HCT116 (cell line): Measurements from ENCODE around the gene FOS. TPM values are rescaled to one million over a fixed set of nuclear protein-coding genes. Genes with fewer than 3 reads are reported as not detected.
"Not testable (repeated sequence)": the region's sequence is repeated elsewhere in the genome, so short reads cannot be mapped to it uniquely, and the experiment has no call there.

Experiments
- ATAC-seq: fragments of 200-7000 bp; cut with Tn5 transposase; 2 replicates; pipeline ENCODE4 v1.9.1; 2020; ENCODE audit warnings: mild to moderate bottlenecking, moderate library complexity
- BruUV-seq: library from RNA; stranded (reverse); fragments of 400-500 nt; replicated peaks from 2 replicates; lab custom pipeline; 2021; lab: Mats Ljungman, UMichigan
- CTCF ChIA-PET: fragments of 300-600 bp; sonication (Branson Sonifier 250); formaldehyde crosslinking; loops from one replicate; lab custom pipeline; 2021; ENCODE audit warnings: antibody characterized with exemption; lab: Charles Lee
- POLR2A ChIA-PET: fragments of 300-600, 350-600 bp; sonication (Branson Sonifier 250); formaldehyde crosslinking; loops from one replicate; lab custom pipeline; 2021; ENCODE audit warnings: antibody characterized with exemption; lab: Charles Lee
- RAD21 ChIA-PET, 2 experiments: fragments of 300-600 bp; sonication (Branson Sonifier 250); formaldehyde crosslinking; loops; one replicate each; lab custom pipeline; 2023; ENCODE audit warnings: low total read pairs in 2 of 2; ENCODE audit not compliant: uncharacterized antibody in 2 of 2, unreplicated experiment in 2 of 2, low non-redundant PET in 1 of 2; lab: Charles Lee
- DNase-seq: peaks from one replicate; pipeline ENCODE4 v3.0.0-alpha.2; 2010; ENCODE audit warnings: low read depth, low spot score
- H2AFZ ChIP-seq: fragments of 200-600 bp; shearing (Covaris generic), sonication (generic); 2 replicates; pipeline ENCODE4 v1.6.1; 2017; ENCODE audit warnings: low read depth, mixed run types, mixed read lengths, antibody characterized with exemption, low read length; ENCODE audit not compliant: poor library complexity, severe bottlenecking
- H3K27ac ChIP-seq: 2 replicates; pipeline ENCODE4 v1.5.1; 2012; ENCODE audit warnings: low read depth, low read length
- H3K27me3 ChIP-seq: fragments of 200-600 bp; sonication (generic); 2 replicates; pipeline ENCODE4 v1.6.1; 2016; ENCODE audit warnings: mixed run types, low read length, mixed read lengths; ENCODE audit not compliant: insufficient read depth
- H3K36me3 ChIP-seq, 2 experiments: fragments of 200-500 bp in 1 of 2; fragments of 200-600 bp in 1 of 2; sonication (Bioruptor generic) in 1 of 2; sonication (generic) in 1 of 2; 2 replicates each; pipeline versions ENCODE4 v1.5.1 to v1.6.1; 2014 to 2016; ENCODE audit warnings: low read length in 2 of 2, inconsistent platforms in 1 of 2, mixed read lengths in 1 of 2, mixed run types in 1 of 2; ENCODE audit not compliant: insufficient read depth in 2 of 2, control insufficient read depth in 1 of 2
- H3K4me1 ChIP-seq, 2 experiments: fragments of 200-600 bp in 1 of 2; sonication (generic) in 1 of 2; 2 replicates each; pipeline versions ENCODE4 v1.5.1 to v1.6.1; 2012 to 2017; ENCODE audit warnings: low read length in 2 of 2, inconsistent platforms in 1 of 2, mild to moderate bottlenecking in 1 of 2, mixed read lengths in 1 of 2, mixed run types in 1 of 2, moderate library complexity in 1 of 2; ENCODE audit not compliant: insufficient read depth in 2 of 2, control insufficient read depth in 1 of 2
- H3K4me2 ChIP-seq: fragments of 200-600 bp; sonication (generic); 2 replicates; pipeline ENCODE4 v1.6.1; 2017; ENCODE audit warnings: mixed run types, low read length, mixed read lengths
- H3K4me3 ChIP-seq, 2 experiments: fragments of 200-600 bp in 1 of 2; sonication (generic) in 1 of 2; replicated peaks in 1 of 2; 2 replicates each; pipeline ENCODE4 v1.5.1; 2011 to 2016; ENCODE audit warnings: low read length in 2 of 2, control low read depth in 1 of 2, low read depth in 1 of 2, mild to moderate bottlenecking in 1 of 2, mixed read lengths in 1 of 2, mixed run types in 1 of 2
- H3K79me2 ChIP-seq: fragments of 200-600 bp; sonication (generic); 2 replicates; pipeline ENCODE4 v1.6.1; 2017; ENCODE audit warnings: mild to moderate bottlenecking, mixed run types, low read length, moderate library complexity, mixed read lengths; ENCODE audit not compliant: insufficient read depth
- H3K9ac ChIP-seq: fragments of 200-600 bp; sonication (generic); 2 replicates; pipeline ENCODE4 v1.6.1; 2016; ENCODE audit warnings: low read length, mixed read lengths
- H3K9me2 ChIP-seq: fragments of 200-600 bp; sonication (generic), shearing (Covaris generic); 2 replicates; pipeline ENCODE4 v1.6.1; 2017; ENCODE audit warnings: mixed run types, mild to moderate bottlenecking, moderate library complexity; ENCODE audit not compliant: insufficient read depth
- H3K9me3 ChIP-seq, 2 experiments: fragments of 200-500 bp in 1 of 2; fragments of 200-600 bp in 1 of 2; sonication (Bioruptor generic) in 1 of 2; sonication (generic) in 1 of 2; 2 replicates each; pipeline ENCODE4 v1.6.1; 2014 to 2017; ENCODE audit warnings: low read length in 2 of 2, mixed read lengths in 2 of 2, inconsistent platforms in 1 of 2, low read depth in 1 of 2, mild to moderate bottlenecking in 1 of 2, mixed run types in 1 of 2, moderate library complexity in 1 of 2; ENCODE audit not compliant: control insufficient read depth in 1 of 2, insufficient read depth in 1 of 2
- H4K20me1 ChIP-seq: fragments of 200-600 bp; sonication (generic), shearing (Covaris generic); 2 replicates; pipeline ENCODE4 v1.6.1; 2017; ENCODE audit warnings: mixed run types, mild to moderate bottlenecking, moderate library complexity; ENCODE audit not compliant: insufficient read depth
- CBX3 ChIP-seq: IDR thresholded peaks from 2 replicates; pipeline ENCODE4 v1.6.1; 2012; ENCODE audit warnings: low read depth
- CTCF ChIP-seq, 3 experiments: fragments of 200-600 bp in 1 of 3; sonication (generic) in 1 of 3; IDR thresholded peaks in 2 of 3; conservative IDR thresholded peaks in 1 of 3; 2 replicates each; pipeline ENCODE4 v1.5.1; 2012 to 2017; ENCODE audit warnings: low read depth in 2 of 3, low read length in 2 of 3, antibody characterized with exemption in 1 of 3, borderline replicate concordance in 1 of 3, control low read depth in 1 of 3, mild to moderate bottlenecking in 1 of 3, mixed read lengths in 1 of 3, mixed run types in 1 of 3, moderate library complexity in 1 of 3; ENCODE audit not compliant: insufficient read depth in 1 of 3
- ELF1 ChIP-seq: IDR thresholded peaks from 2 replicates; pipeline ENCODE4 v1.6.1; 2012; ENCODE audit warnings: low read depth, borderline replicate concordance
- EZH2 ChIP-seq: fragments of 200-600 bp; sonication (generic); IDR thresholded peaks from 2 replicates; pipeline ENCODE4 v1.6.1; 2017; ENCODE audit warnings: antibody characterized with exemption, mixed run types
- FOSL1 ChIP-seq: IDR thresholded peaks from 2 replicates; pipeline ENCODE4 v1.6.1; 2012; ENCODE audit warnings: low read depth
- JUND ChIP-seq: IDR thresholded peaks from 2 replicates; pipeline ENCODE4 v1.6.1; 2012
- POLR2AphosphoS5 ChIP-seq: IDR thresholded peaks from 2 replicates; pipeline ENCODE4 v1.6.1; 2011; ENCODE audit warnings: mild to moderate bottlenecking, low read depth, low read length, moderate library complexity
- ZFX ChIP-seq: fragments of 450-650 bp; IDR thresholded peaks from 2 replicates; pipeline ENCODE4 v1.6.1; 2017
- intact Hi-C: fragments of 100-400 bp; cut with micrococcal nuclease; formaldehyde crosslinking; loops from 2 replicates; pipeline ENCODE4 v1.10.0; 2022
- total RNA-seq: library from RNA; stranded (reverse); gene quantifications from one replicate; pipeline ENCODE4 v1.2.1, GENCODE V29; 2021; ENCODE audit not compliant: unreplicated experiment

Gene FOS
- total RNA-seq, 1 experiment from 2014 or later: 50.4 TPM

- H3K4me2 ChIP-seq, H3K9ac ChIP-seq, H3K4me1 ChIP-seq, H3K9me2 ChIP-seq, H2AFZ ChIP-seq, ATAC-seq, H4K20me1 ChIP-seq, H3K79me2 ChIP-seq, H3K9me3 ChIP-seq, H3K4me3 ChIP-seq, RAD21 ChIA-PET, DNase-seq, intact Hi-C loops, H3K27me3 ChIP-seq, BruUV-seq, H3K27ac ChIP-seq, H3K36me3 ChIP-seq: not testable (repeated sequence)
- ChIA-PET POLR2A (interaction anchor here (0.6 to 0.7 kb wide), 2 partner anchors 21 to 240 kb away, joined by 3 to 4 read pairs; partner anchors contain the start of gene ZC2HC1C), CTCF (interaction anchor here (0.7 to 4.3 kb wide), 4 partner anchors 33 to 251 kb away, joined by 3 to 45 read pairs (median 16); no protein-coding TSS in a partner anchor)
These were observed 30.9 kb downstream of the FOS start for GRCh38 chr14:75309561-75309960.

- H2AFZ ChIP-seq: no peak overlapping the region
- no TSS peak for BruUV-seq
- peaks cover 6% of the 10 kb centered on the region for H3K27me3 ChIP-seq
- CTCF ChIA-PET: interaction anchor here (0.6 to 4.3 kb wide), 3 partner anchors 14 to 181 kb away, joined by 3 to 45 read pairs (median 8); no protein-coding TSS in a partner anchor
- H3K36me3 ChIP-seq: no peaks in the 10 kb centered on the region
- ATAC-seq: no peak
- no peaks in the 10 kb centered on the region for H3K79me2 ChIP-seq
- H3K9me3 ChIP-seq: no peaks in the 10 kb centered on the region
- POLR2A ChIA-PET: no interaction called here
- RAD21 ChIA-PET: interaction anchor here in 1 of 2 experiments (0.6 kb wide), 1 partner anchor 15 kb away, joined by 5 read pairs; no protein-coding TSS in a partner anchor
- TF ChIP-seq FOSL1 (no peak), ELF1 (no peak), EZH2 (no peak), ZFX (no peak), JUND (no peak), CTCF (IDR thresholded peaks at IDR 0.05 in 2 of 3, conservative IDR thresholded peaks at IDR 0.05 in 1 of 3; ENCODE audit: borderline replicate concordance in 1 of 3, insufficient read depth in 1 of 3, low read depth in 2 of 3, low read length in 2 of 3) (no peak), CBX3 (no peak), POLR2AphosphoS5 (no peak)
- TF ChIP-seq, all 23 proteins: peak for 0
- Histone ChIP-seq H3K4me3 (no peak overlapping the region), H3K4me1 (peaks cover 2 to 4% of the 10 kb centered on the region in 2 experiments; a peak in 3 of 4 replicates), H3K27ac (no peak overlapping the region), H3K9me2 (no peaks in the 10 kb centered on the region), H3K4me2 (no peak overlapping the region), H3K9ac (no peak overlapping the region), H4K20me1 (no peaks in the 10 kb centered on the region)
- DNase-seq: no peak
- intact Hi-C loops: no loop called here
These were observed 31.9 kb downstream of the FOS start for GRCh38 chr14:75310295-75311111.
